Stimulated activated naive B cell treated with anti-CD40 and anti-IgM and Interleukin-4, amounts not matched to agents 10 μg/mL and 1 μg/mL and 100 μg/mL, for 72 hours (primary cell): ENCODE results near the gene STAT3.
"Not testable (repeated sequence)": the region's sequence is repeated elsewhere in the genome, so short reads cannot be mapped to it uniquely, and the experiment has no call there.

Experiments used
- ATAC-seq, 2 donors: fragments of 150-1000 bp; cut with Tn5 transposase; replicated peaks; 2 replicates each; pipeline ENCODE4 v1.10.0; 2021; ENCODE audit warnings: moderate library complexity in 1 of 2
- DNase-seq: peaks from one replicate; pipeline ENCODE4 v3.0.0; 2021
- H3K27ac Mint-ChIP-seq: one replicate; pipeline ENCODE4 v1.8.0; 2022; ENCODE audit warnings: mild to moderate bottlenecking, mixed read lengths
- H3K27me3 Mint-ChIP-seq, 2 donors: one replicate each; pipeline ENCODE4 v1.8.0; 2022; ENCODE audit warnings: mixed read lengths in 2 of 2
- H3K36me3 Mint-ChIP-seq, 2 donors: one replicate each; pipeline ENCODE4 v1.8.0; 2022; ENCODE audit warnings: mixed read lengths in 2 of 2, mild to moderate bottlenecking in 1 of 2
- H3K4me1 Mint-ChIP-seq, 2 donors: one replicate each; pipeline ENCODE4 v1.8.0; 2022; ENCODE audit warnings: mixed read lengths in 2 of 2, mild to moderate bottlenecking in 1 of 2
- H3K4me3 Mint-ChIP-seq, 2 donors: one replicate each; pipeline ENCODE4 v1.8.0; 2022; ENCODE audit warnings: mild to moderate bottlenecking in 2 of 2, mixed read lengths in 2 of 2, moderate library complexity in 1 of 2
- H3K9me3 Mint-ChIP-seq, 2 donors: one replicate each; pipeline ENCODE4 v1.8.0; 2022; ENCODE audit warnings: mixed read lengths in 2 of 2, mild to moderate bottlenecking in 1 of 2

STAT3 gene

DNA sequence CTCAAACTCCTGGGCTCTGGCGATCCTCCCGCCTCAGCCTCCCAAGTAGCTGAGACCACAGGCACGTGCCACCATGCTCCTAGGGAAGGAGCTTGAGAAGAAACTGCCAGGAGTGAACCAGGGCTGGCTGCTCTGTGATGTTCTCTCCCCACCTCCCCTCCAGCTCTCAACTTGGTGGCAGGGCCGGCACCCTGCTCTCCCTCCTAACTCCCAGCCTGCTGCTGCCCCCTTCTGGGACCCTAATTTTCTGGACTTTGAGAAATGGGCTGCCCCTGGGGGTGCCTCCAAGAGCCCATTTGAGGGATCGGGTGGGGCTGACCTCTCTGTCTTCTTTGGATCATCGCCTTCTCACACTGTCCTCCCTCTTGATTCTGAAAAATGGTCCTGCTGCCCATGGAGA, 14.9 kb upstream of the STAT3 start:
- DNase-seq: no peak
- H3K4me3 Mint-ChIP-seq: no peak overlapping the region
- H3K27me3 Mint-ChIP-seq: peaks cover 5 to 10% of the 10 kb centered on the region in 2 donors
- peak overlapping the region; percentile 69 for H3K27ac Mint-ChIP-seq
- H3K9me3 Mint-ChIP-seq: no peaks in the 10 kb centered on the region
- H3K4me1 Mint-ChIP-seq: peaks cover 15 to 24% of the 10 kb centered on the region in 2 donors
- ATAC-seq: peak; percentile 44 to 46
- no peaks in the 10 kb centered on the region for H3K36me3 Mint-ChIP-seq

GRCh38 chr17:42402117-42402516, 13.9 kb upstream of the STAT3 start:
- Mint-ChIP-seq H3K36me3 (no peaks in the 10 kb centered on the region), H3K27ac (no peak overlapping the region), H3K4me1 (peaks cover 12 to 18% of the 10 kb centered on the region in 2 donors), H3K27me3 (peaks cover 5 to 10% of the 10 kb centered on the region in 2 donors), H3K4me3 (no peak overlapping the region), H3K9me3 (no peaks in the 10 kb centered on the region)
- DNase-seq: no peak
- no peak for ATAC-seq

GRCh38 chr17:42400844-42401375, 12.7 kb upstream of the STAT3 start:
- H3K4me3 Mint-ChIP-seq, H3K36me3 Mint-ChIP-seq, H3K27me3 Mint-ChIP-seq, DNase-seq, H3K9me3 Mint-ChIP-seq, ATAC-seq: not testable (repeated sequence)
- Mint-ChIP-seq H3K4me1 (peaks cover 8 to 14% of the 10 kb centered on the region in 2 donors), H3K27ac (peak overlapping the region; percentile 63)

DNA sequence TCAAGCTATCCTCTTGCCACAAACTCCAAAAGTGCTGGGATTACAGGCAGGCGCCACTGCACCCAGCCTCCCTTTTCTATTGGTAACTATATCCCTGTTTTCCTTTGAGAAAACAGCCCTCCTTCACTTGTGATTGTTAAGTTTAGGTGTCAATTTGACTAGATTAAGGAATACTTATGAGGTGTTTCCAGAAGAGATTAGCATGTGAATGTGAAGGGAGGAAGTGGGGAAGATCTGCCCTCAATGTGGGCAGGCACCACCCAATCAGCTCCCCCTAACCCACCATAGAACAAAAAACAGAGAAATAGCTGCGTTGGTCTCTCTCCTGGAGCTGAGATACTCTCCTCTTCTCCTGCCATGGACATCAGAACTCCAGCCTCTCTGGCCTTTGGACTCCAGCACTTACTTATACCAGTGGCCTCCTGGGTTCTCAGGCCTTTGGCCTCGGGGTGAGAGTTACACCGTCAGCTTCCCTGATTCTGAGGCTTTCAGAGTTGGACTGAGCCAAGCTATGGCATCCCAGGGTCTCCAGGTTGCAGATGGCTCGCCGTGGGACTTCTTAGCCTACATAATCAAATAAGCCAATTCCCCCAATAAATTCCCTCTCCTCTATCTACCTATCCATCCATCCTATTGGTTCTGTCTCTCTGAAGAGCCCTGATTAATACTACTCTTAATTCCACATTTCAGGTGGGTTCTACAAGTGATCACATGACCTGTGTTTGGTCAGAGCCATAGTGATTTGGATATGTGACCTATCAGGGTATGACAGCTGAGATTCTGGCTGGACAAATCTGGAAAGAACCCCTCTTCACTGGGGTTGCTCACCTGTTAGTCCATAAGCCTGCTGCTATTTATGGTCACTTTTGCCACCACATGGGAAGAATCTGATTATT, 12.0 kb upstream of the STAT3 start:
- Mint-ChIP-seq H3K27ac (no peak overlapping the region), H3K9me3 (no peaks in the 10 kb centered on the region), H3K4me3 (no peak overlapping the region), H3K36me3 (no peaks in the 10 kb centered on the region), H3K4me1 (peaks cover 7 to 12% of the 10 kb centered on the region in 2 donors), H3K27me3 (peaks cover 5 to 10% of the 10 kb centered on the region in 2 donors)
- DNase-seq: no peak
- ATAC-seq: no peak

DNA sequence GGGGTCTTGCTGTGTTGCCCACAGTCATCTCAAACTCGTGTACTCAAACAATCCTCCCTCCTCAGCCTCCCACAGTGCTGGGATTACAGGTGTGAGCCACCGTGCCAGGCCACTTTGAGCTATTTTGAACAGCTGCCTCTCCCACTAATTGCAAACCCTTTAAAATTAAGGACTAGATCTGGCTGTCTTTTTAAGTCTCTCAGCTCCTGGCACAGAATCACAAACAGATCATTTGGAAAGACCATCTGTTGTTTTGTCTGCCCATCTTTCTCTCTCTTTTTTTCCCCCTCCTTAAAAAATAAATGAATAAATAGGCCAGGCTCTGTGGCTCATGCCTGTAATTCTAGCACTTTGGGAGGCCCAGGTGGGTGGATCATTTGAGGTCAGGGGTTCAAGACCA, 10.9 kb upstream of the STAT3 start:
- no peak overlapping the region for H3K4me3 Mint-ChIP-seq
- H3K27ac Mint-ChIP-seq: no peak overlapping the region
- H3K27me3 Mint-ChIP-seq: peaks cover 5 to 10% of the 10 kb centered on the region in 2 donors
- H3K36me3 Mint-ChIP-seq: no peaks in the 10 kb centered on the region
- ATAC-seq (no peak), DNase-seq (no peak)
- H3K4me1 Mint-ChIP-seq: peaks cover 11 to 12% of the 10 kb centered on the region in 2 donors
- H3K9me3 Mint-ChIP-seq: no peaks in the 10 kb centered on the region

DNA sequence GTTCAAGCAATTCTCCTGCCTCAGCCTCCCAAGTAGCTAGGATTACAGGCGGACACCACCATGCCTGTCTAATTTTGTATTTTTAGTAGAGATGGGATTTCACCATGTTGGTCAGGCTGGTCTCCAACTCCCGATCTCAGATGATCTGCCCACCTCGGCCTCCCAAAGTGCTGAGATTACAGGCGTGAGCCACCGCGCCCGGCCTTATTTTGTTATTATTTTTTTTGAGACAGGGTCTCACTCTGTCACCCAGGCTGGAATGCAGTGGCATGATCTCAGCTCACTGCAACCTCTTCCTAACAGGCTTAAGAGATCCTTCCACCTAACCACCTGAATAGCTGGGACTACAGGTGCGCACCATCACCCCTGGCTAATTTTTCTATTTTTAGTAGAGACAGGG, 7.4 kb upstream of the STAT3 start:
- H3K36me3 Mint-ChIP-seq, H3K4me3 Mint-ChIP-seq, DNase-seq, H3K27ac Mint-ChIP-seq, H3K9me3 Mint-ChIP-seq, H3K27me3 Mint-ChIP-seq, ATAC-seq: not testable (repeated sequence)
- H3K4me1 Mint-ChIP-seq: peaks cover 11 to 14% of the 10 kb centered on the region in 2 donors

GRCh38 chr17:42394838-42395237, 6.6 kb upstream of the STAT3 start:
- ATAC-seq (no peak), DNase-seq (no peak)
- no peaks in the 10 kb centered on the region for H3K9me3 Mint-ChIP-seq
- no peak overlapping the region for H3K27ac Mint-ChIP-seq
- H3K4me1 Mint-ChIP-seq: peaks cover 13 to 17% of the 10 kb centered on the region in 2 donors
- H3K27me3 Mint-ChIP-seq: no peaks in the 10 kb centered on the region
- no peak overlapping the region for H3K4me3 Mint-ChIP-seq
- H3K36me3 Mint-ChIP-seq: no peaks in the 10 kb centered on the region

- peak; percentile 21 for DNase-seq
- no peaks in the 10 kb centered on the region for H3K9me3 Mint-ChIP-seq
- H3K36me3 Mint-ChIP-seq: peaks cover 5% of the 10 kb centered on the region in 2 donors
- ATAC-seq: peak; percentile 1 to 4
- peaks cover 17 to 24% of the 10 kb centered on the region in 2 donors for H3K4me1 Mint-ChIP-seq
- no peaks in the 10 kb centered on the region for H3K27me3 Mint-ChIP-seq
- peak overlapping the region; percentile 37 for H3K27ac Mint-ChIP-seq
- no peak overlapping the region for H3K4me3 Mint-ChIP-seq
Measured at GRCh38 chr17:42392692-42393415, 4.6 kb upstream of the STAT3 start.

- H3K27ac Mint-ChIP-seq, H3K9me3 Mint-ChIP-seq, H3K27me3 Mint-ChIP-seq, DNase-seq, ATAC-seq, H3K4me3 Mint-ChIP-seq: not testable (repeated sequence)
- Mint-ChIP-seq H3K36me3 (peaks cover 5 to 11% of the 10 kb centered on the region in 2 donors), H3K4me1 (peaks cover 18 to 33% of the 10 kb centered on the region in 2 donors)
Measured at GRCh38 chr17:42391439-42391838, 3.2 kb upstream of the STAT3 start.

GRCh38 chr17:42389899-42390298, 1.7 kb upstream of the STAT3 start:
- peaks cover 6 to 15% of the 10 kb centered on the region in 2 donors for H3K36me3 Mint-ChIP-seq
- ATAC-seq: no peak
- peaks cover 21 to 45% of the 10 kb centered on the region in 2 donors for H3K4me1 Mint-ChIP-seq
- no peaks in the 10 kb centered on the region for H3K27me3 Mint-ChIP-seq
- no peak for DNase-seq
- H3K9me3 Mint-ChIP-seq: no peaks in the 10 kb centered on the region
- H3K4me3 Mint-ChIP-seq: peak overlapping the region; percentile 77 to 81
- peak overlapping the region; percentile 100 for H3K27ac Mint-ChIP-seq

- Mint-ChIP-seq H3K27me3 (no peaks in the 10 kb centered on the region), H3K4me1 (peaks cover 20 to 53% of the 10 kb centered on the region in 2 donors), H3K9me3 (no peaks in the 10 kb centered on the region)
Measured at GRCh38 chr17:42389135-42389417, 834 bp upstream of the STAT3 start.

GRCh38 chr17:42387661-42388380, 421 bp downstream of the STAT3 start:
- ATAC-seq (no peak), DNase-seq (peak; percentile 31)
- H3K9me3 Mint-ChIP-seq: no peaks in the 10 kb centered on the region
- peak overlapping the region; percentile 87 to 94 for H3K4me3 Mint-ChIP-seq
- H3K4me1 Mint-ChIP-seq: peaks cover 25 to 61% of the 10 kb centered on the region in 2 donors
- no peaks in the 10 kb centered on the region for H3K27me3 Mint-ChIP-seq
- H3K27ac Mint-ChIP-seq: peak overlapping the region; percentile 100
- H3K36me3 Mint-ChIP-seq: peaks cover 10 to 28% of the 10 kb centered on the region in 2 donors

More at GRCh38 chr17:42389135-42389417, 834 bp upstream of the STAT3 start:
- peak overlapping the region; percentile 87 to 94 for H3K4me3 Mint-ChIP-seq
- peak overlapping the region; percentile 100 for H3K27ac Mint-ChIP-seq
- H3K36me3 Mint-ChIP-seq: peaks cover 8 to 22% of the 10 kb centered on the region in 2 donors
- no peak for DNase-seq
- peak; percentile 78 to 79 for ATAC-seq

DNA sequence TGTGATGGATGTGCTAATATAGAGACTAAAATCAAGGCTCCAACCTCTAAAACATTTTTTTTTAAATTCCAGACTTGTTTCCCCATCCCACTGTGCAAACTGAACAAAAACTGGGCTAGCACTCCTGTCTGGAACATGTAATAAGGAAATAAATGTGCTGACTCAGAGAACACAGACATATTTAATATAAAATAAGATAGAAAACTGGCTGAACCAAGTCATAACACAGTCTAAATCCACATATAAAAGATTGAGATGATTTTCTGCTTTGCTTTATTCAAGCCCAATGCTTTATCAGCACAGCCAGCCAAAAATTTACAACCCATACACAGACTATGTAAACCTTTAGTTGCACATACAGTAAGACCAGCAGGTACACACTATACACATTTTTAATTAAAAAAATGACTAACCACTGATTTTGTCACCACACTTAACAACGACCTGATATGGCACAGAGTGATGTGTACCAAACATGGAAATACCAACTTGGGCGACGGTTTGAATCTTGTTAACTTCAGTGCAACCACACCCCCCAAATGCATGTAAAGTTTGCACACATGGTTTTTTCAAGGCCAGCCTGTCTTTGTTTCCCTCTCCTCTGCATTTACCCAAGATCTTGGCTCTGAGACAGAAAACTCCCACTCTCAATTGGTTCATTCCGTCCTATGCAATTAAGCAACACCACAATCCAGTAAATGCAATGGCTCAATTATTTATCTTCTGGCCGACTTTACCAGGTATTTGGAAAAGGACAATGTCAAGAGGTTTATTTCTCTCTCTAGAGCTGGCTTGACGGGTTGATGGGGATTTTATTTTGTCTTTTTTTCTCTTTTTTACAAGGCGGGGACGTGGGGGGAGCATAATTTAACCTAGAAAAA, 1.2 kb downstream of the STAT3 start:
- no peak for DNase-seq
- H3K4me1 Mint-ChIP-seq: peaks cover 27 to 63% of the 10 kb centered on the region in 2 donors

More for the DNA sequence above, 1.2 kb downstream of the STAT3 start:
- peak overlapping the region; percentile 100 for H3K27ac Mint-ChIP-seq
- H3K36me3 Mint-ChIP-seq: peaks cover 13 to 34% of the 10 kb centered on the region in 2 donors
- no peak for ATAC-seq
- peak overlapping the region; percentile 87 to 94 for H3K4me3 Mint-ChIP-seq
- no peaks in the 10 kb centered on the region for H3K9me3 Mint-ChIP-seq
- no peaks in the 10 kb centered on the region for H3K27me3 Mint-ChIP-seq
